ENCODE results near the gene ZNF14.

GRCh38 chr19:19758164-19758563 is 25.3 kb upstream of the ZNF14 start:
- TF ChIP-seq POLR2A (IDR thresholded peaks at IDR 0.05; ENCODE audit: low read length) (no peak), CTCF (IDR thresholded peaks at IDR 0.05) (no peak), ELK1 (IDR thresholded peaks at IDR 0.05; ENCODE audit: low read depth, low read length) (no peak), CHD2 (IDR thresholded peaks at IDR 0.05; ENCODE audit: low read length, partially characterized antibody) (no peak), POLR2AphosphoS2 (conservative IDR thresholded peaks at IDR 0.05; ENCODE audit: low read length) (no peak), HDAC2 (IDR thresholded peaks at IDR 0.05) (no peak), USF2 (IDR thresholded peaks at IDR 0.05) (no peak), EP300 (IDR thresholded peaks at IDR 0.05) (no peak), HMGXB4 (CRISPR knock-in tag; IDR thresholded peaks at IDR 0.05; ENCODE audit: borderline replicate concordance) (no peak), PHF8 (IDR thresholded peaks at IDR 0.05; ENCODE audit: borderline replicate concordance, low read depth) (no peak), MAX (IDR thresholded peaks at IDR 0.05) (no peak), CBX8 (IDR thresholded peaks at IDR 0.05) (no peak)
